ENCODE measurements around the gene SH2D2A. TPM values are rescaled to one million over a fixed set of nuclear protein-coding genes. Genes with fewer than 3 reads are reported as not detected.

Gene SH2D2A
- total and polyA plus RNA-seq, 2 donors (not counting 3 experiments of a cell fraction or from before 2014, with no cell fraction given): 0.92 to 1.1 TPM

- Histone ChIP-seq H3K4me2 (ENCODE audit: insufficient read depth, low read length) (no peak overlapping the region), H3K79me2 (ENCODE audit: control insufficient read depth, insufficient read depth, low read length) (no peaks in the 10 kb centered on the region), H2AFZ (ENCODE audit: low read depth, low read length) (no peak overlapping the region), H3K9ac (replicated peaks; ENCODE audit: extremely low read depth, insufficient read depth, low read length) (no peak overlapping the region), H4K20me1 (replicated peaks; ENCODE audit: control insufficient read depth, extremely low read depth, insufficient read depth, low read length) (no peaks in the 10 kb centered on the region), H3K27me3 (ENCODE audit: control insufficient read depth in 2 of 2, insufficient read depth in 2 of 2, low read length in 2 of 2) (peaks cover 28 to 43% of the 10 kb centered on the region in 2 experiments), H3K9me3 (replicated peaks; ENCODE audit: control insufficient read depth, insufficient read depth, low read length) (no peaks in the 10 kb centered on the region), H3K9me1 (replicated peaks; ENCODE audit: control insufficient read depth, extremely low read depth, insufficient read depth, low read length) (no peaks in the 10 kb centered on the region), H3K4me3 (replicated peaks in 1 of 3; ENCODE audit: insufficient read depth in 1 of 3, low read depth in 1 of 3, low read length in 3 of 3) (no peak overlapping the region), H3K36me3 (ENCODE audit: control insufficient read depth in 2 of 2, extremely low read depth in 1 of 2, insufficient read depth in 2 of 2, low read length in 2 of 2) (no peaks in the 10 kb centered on the region), H3K4me1 (ENCODE audit: control insufficient read depth, extremely low read depth, insufficient read depth, low read length) (peaks cover 33% of the 10 kb centered on the region), H3K27ac (ENCODE audit: insufficient read depth, low read depth, low read length) (no peak overlapping the region)
- FAIRE-seq: no peak
- intact Hi-C loops (cut with micrococcal nuclease) (no loop called here), dilution Hi-C loops (cut with MboI; ENCODE audit: extremely low pct_ligation_motif_present, low sequenced_read_pairs) (no loop called here)
- BruUV-seq (replicated peaks): no TSS peak
- ChIA-PET CTCF (interaction anchor here (0.7 to 2.0 kb wide), 6 partner anchors 10 to 87 kb away, joined by 3 to 15 read pairs (median 6); no protein-coding TSS in a partner anchor), POLR2A (no interaction called here)
- no peak for TF ChIP-seq POLR2A (IDR thresholded peaks at IDR 0.05; ENCODE audit: low read depth, low read length)
- TF ChIP-seq CTCF (IDR thresholded peaks at IDR 0.05; ENCODE audit: extremely low read depth in 1 of 2, insufficient read depth in 1 of 2, low read depth in 1 of 2, low read length in 2 of 2): no peak
- TF ChIP-seq GATA2 (IDR thresholded peaks at IDR 0.05; ENCODE audit: insufficient read depth, insufficient read length, low read depth, low read length): no peak
- TF ChIP-seq JUN (IDR thresholded peaks at IDR 0.05; ENCODE audit: borderline replicate concordance, insufficient read depth, insufficient read length, low read depth): no peak
- no peak for TF ChIP-seq MAX (IDR thresholded peaks at IDR 0.05; ENCODE audit: insufficient read depth, insufficient read length)
- TF ChIP-seq FOS (IDR thresholded peaks at IDR 0.05; ENCODE audit: borderline replicate concordance, insufficient read depth, low read length): no peak
- no peak for TF ChIP-seq POLR2AphosphoS5 (IDR thresholded peaks at IDR 0.05; ENCODE audit: insufficient read depth, low read depth, low read length)
- TF ChIP-seq MYC (IDR thresholded peaks at IDR 0.05; ENCODE audit: low read depth, low read length): no peak
- TF ChIP-seq EZH2 (IDR thresholded peaks at IDR 0.05; ENCODE audit: borderline replicate concordance, low read depth, low read length, severe bottlenecking): no peak
- DNase-seq (ENCODE audit: low read depth, low spot score): no peak
Observed at GRCh38 chr1:156840898-156841279, 24.2 kb upstream of the SH2D2A start.

All from endothelial cell of umbilical vein (primary cell).